SK-N-SH treated with all-trans-retinoic acid at 6 μM for 48 hours (cell line): ENCODE measurements around the gene PDAP1.

Experiments
- ATAC-seq: fragments of 200-7000 bp; cut with Tn5 transposase; 3 replicates; pipeline ENCODE4 v1.9.1; 2020; ENCODE audit warnings: mild to moderate bottlenecking, moderate library complexity
- BACH2 ChIP-seq: fragments of 250-450 bp; sonication (Bioruptor Pico); IDR thresholded peaks from 2 replicates; pipeline ENCODE4 v1.9.0; 2021; ENCODE audit warnings: mild to moderate bottlenecking, borderline replicate concordance
- CSDC2 ChIP-seq: fragments of 250-450 bp; sonication (Bioruptor Pico); IDR thresholded peaks from 2 replicates; pipeline ENCODE4 v1.5.0; 2020; ENCODE audit warnings: mild to moderate bottlenecking, moderate library complexity
- ESRRG ChIP-seq: fragments of 250-450 bp; sonication (Bioruptor Pico); IDR thresholded peaks from 2 replicates; pipeline ENCODE4 v1.6.1; 2021; ENCODE audit warnings: mild to moderate bottlenecking
- GLIS3 ChIP-seq: fragments of 250-450 bp; sonication (Bioruptor Pico); IDR thresholded peaks from 2 replicates; pipeline ENCODE4 v1.5.0; 2020; ENCODE audit warnings: mild to moderate bottlenecking, moderate library complexity
- ISL1 ChIP-seq: fragments of 250-450 bp; sonication (Bioruptor Pico); IDR thresholded peaks from 2 replicates; pipeline ENCODE4 v2.1.2; 2022; ENCODE audit warnings: mild to moderate bottlenecking, moderate library complexity
- OSR1 ChIP-seq: fragments of 250-450 bp; sonication (Bioruptor Pico); IDR thresholded peaks from 2 replicates; pipeline ENCODE4 v1.8.0; 2022; ENCODE audit warnings: moderate library complexity, mild to moderate bottlenecking, inconsistent platforms
- PPARA ChIP-seq: fragments of 250-450 bp; sonication (Bioruptor Pico); IDR thresholded peaks from 2 replicates; pipeline ENCODE4 v1.5.0; 2020; ENCODE audit warnings: mild to moderate bottlenecking, borderline replicate concordance
- RARB ChIP-seq: fragments of 250-450 bp; sonication (Bioruptor Pico); IDR thresholded peaks from 2 replicates; pipeline ENCODE4 v1.8.0; 2021; ENCODE audit warnings: mild to moderate bottlenecking, moderate library complexity
- SNAI2 ChIP-seq: fragments of 250-450 bp; sonication (Bioruptor Pico); IDR thresholded peaks from 2 replicates; pipeline ENCODE4 v1.5.0; 2020; ENCODE audit warnings: mild to moderate bottlenecking, moderate library complexity
- TCF4 ChIP-seq: fragments of 250-450 bp; sonication (Bioruptor Pico); IDR thresholded peaks from 2 replicates; pipeline ENCODE4 v1.8.0; 2021; ENCODE audit warnings: mild to moderate bottlenecking, moderate library complexity, borderline replicate concordance
- TOX ChIP-seq: fragments of 250-450 bp; sonication (Bioruptor Pico); IDR thresholded peaks from 2 replicates; pipeline ENCODE4 v1.8.0; 2021; ENCODE audit warnings: mild to moderate bottlenecking, moderate library complexity, borderline replicate concordance
- TSHZ2 ChIP-seq: fragments of 250-450 bp; sonication (Bioruptor Pico); IDR thresholded peaks from 2 replicates; pipeline ENCODE4 v1.5.0; 2020; ENCODE audit warnings: mild to moderate bottlenecking, moderate library complexity
- ZC3H10 ChIP-seq: fragments of 250-450 bp; sonication (Bioruptor Pico); IDR thresholded peaks from 2 replicates; pipeline ENCODE4 v1.5.1; 2021; ENCODE audit warnings: mild to moderate bottlenecking, moderate library complexity
- ZFP3 ChIP-seq: fragments of 250-450 bp; sonication (Bioruptor Pico); IDR thresholded peaks from 2 replicates; pipeline ENCODE4 v1.5.0; 2020; ENCODE audit warnings: mild to moderate bottlenecking, moderate library complexity
- ZFP30 ChIP-seq: fragments of 450-650 bp; formaldehyde crosslinking; IDR thresholded peaks from 2 replicates; pipeline ENCODE4 v1.5.0; 2022; ENCODE audit warnings: mild to moderate bottlenecking, moderate library complexity
- ZNF565 ChIP-seq: fragments of 450-650 bp; formaldehyde crosslinking; conservative IDR thresholded peaks from 2 replicates; pipeline ENCODE4 v1.5.0; 2020; ENCODE audit warnings: low read depth, mild to moderate bottlenecking, moderate library complexity
- ZNF70 ChIP-seq: fragments of 450-650 bp; formaldehyde crosslinking; IDR thresholded peaks from 2 replicates; pipeline ENCODE4 v1.5.0; 2020; ENCODE audit warnings: mild to moderate bottlenecking, moderate library complexity
- ZNF8 ChIP-seq: fragments of 450-650 bp; formaldehyde crosslinking; IDR thresholded peaks from 2 replicates; pipeline ENCODE4 v1.5.0; 2020; ENCODE audit warnings: mild to moderate bottlenecking, moderate library complexity
- TF ChIP-seq, protein P1 (sequence below): fragments of 250-450 bp; sonication (Bioruptor Pico); IDR thresholded peaks from 2 replicates; pipeline ENCODE4 v1.8.0; 2020; ENCODE audit warnings: mild to moderate bottlenecking, moderate library complexity, borderline replicate concordance
- TF ChIP-seq, protein P2 (sequence below): fragments of 250-450 bp; sonication (Bioruptor Pico); IDR thresholded peaks from 2 replicates; pipeline ENCODE4 v1.5.1; 2021; ENCODE audit warnings: mild to moderate bottlenecking, moderate library complexity
- TF ChIP-seq, protein P3 (sequence below): fragments of 250-450 bp; sonication (Bioruptor Pico); IDR thresholded peaks from 2 replicates; pipeline ENCODE4 v1.8.0; 2021; ENCODE audit warnings: low read depth, mild to moderate bottlenecking, moderate library complexity, borderline replicate concordance
- TF ChIP-seq, protein P4 (sequence below): fragments of 250-450 bp; sonication (Bioruptor Pico); IDR thresholded peaks from 2 replicates; pipeline ENCODE4 v1.5.1; 2020; ENCODE audit warnings: low read depth, mild to moderate bottlenecking, moderate library complexity

The PDAP1 gene

DNA sequence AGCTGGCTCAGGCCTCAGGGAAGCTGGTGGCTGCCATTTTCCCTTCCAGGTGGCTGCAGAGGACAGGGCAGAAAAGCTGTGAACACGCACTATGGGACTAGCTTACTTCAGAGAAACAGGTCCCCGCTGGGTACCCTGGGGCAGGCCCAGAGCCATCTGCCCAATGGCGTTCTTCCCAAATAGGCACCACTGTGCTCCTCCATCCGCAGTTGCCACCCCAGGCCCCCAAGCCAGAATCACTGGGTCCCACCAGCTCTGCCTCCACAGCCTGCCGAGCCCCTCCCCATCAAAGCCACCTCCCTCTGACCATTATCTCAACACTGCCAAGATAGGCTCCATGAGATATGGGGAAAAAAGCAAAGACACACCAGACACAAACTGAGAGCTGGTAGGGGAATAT lies 11.8 kb upstream of the PDAP1 start:
- no peak for ATAC-seq
- TF ChIP-seq ZNF565: no peak
- no peak for TF ChIP-seq BACH2
- no peak for TF ChIP-seq CSDC2 (CRISPR knock-in tag)
- no peak for TF ChIP-seq TSHZ2 (CRISPR knock-in tag)
- TF ChIP-seq TCF4 (CRISPR knock-in tag): no peak
- TF ChIP-seq, protein P1, sequence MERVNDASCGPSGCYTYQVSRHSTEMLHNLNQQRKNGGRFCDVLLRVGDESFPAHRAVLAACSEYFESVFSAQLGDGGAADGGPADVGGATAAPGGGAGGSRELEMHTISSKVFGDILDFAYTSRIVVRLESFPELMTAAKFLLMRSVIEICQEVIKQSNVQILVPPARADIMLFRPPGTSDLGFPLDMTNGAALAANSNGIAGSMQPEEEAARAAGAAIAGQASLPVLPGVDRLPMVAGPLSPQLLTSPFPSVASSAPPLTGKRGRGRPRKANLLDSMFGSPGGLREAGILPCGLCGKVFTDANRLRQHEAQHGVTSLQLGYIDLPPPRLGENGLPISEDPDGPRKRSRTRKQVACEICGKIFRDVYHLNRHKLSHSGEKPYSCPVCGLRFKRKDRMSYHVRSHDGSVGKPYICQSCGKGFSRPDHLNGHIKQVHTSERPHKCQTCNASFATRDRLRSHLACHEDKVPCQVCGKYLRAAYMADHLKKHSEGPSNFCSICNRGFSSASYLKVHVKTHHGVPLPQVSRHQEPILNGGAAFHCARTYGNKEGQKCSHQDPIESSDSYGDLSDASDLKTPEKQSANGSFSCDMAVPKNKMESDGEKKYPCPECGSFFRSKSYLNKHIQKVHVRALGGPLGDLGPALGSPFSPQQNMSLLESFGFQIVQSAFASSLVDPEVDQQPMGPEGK (CRISPR knock-in tag): no peak
- TF ChIP-seq ZFP30 (CRISPR knock-in tag): no peak
- TF ChIP-seq ZNF70 (CRISPR knock-in tag): no peak
- TF ChIP-seq, protein P2, sequence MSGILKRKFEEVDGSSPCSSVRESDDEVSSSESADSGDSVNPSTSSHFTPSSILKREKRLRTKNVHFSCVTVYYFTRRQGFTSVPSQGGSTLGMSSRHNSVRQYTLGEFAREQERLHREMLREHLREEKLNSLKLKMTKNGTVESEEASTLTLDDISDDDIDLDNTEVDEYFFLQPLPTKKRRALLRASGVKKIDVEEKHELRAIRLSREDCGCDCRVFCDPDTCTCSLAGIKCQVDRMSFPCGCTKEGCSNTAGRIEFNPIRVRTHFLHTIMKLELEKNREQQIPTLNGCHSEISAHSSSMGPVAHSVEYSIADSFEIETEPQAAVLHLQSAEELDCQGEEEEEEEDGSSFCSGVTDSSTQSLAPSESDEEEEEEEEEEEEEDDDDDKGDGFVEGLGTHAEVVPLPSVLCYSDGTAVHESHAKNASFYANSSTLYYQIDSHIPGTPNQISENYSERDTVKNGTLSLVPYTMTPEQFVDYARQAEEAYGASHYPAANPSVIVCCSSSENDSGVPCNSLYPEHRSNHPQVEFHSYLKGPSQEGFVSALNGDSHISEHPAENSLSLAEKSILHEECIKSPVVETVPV (CRISPR knock-in tag): no peak
- no peak for TF ChIP-seq ZC3H10 (CRISPR knock-in tag)
- TF ChIP-seq ESRRG (CRISPR knock-in tag): no peak
- TF ChIP-seq, protein P3, sequence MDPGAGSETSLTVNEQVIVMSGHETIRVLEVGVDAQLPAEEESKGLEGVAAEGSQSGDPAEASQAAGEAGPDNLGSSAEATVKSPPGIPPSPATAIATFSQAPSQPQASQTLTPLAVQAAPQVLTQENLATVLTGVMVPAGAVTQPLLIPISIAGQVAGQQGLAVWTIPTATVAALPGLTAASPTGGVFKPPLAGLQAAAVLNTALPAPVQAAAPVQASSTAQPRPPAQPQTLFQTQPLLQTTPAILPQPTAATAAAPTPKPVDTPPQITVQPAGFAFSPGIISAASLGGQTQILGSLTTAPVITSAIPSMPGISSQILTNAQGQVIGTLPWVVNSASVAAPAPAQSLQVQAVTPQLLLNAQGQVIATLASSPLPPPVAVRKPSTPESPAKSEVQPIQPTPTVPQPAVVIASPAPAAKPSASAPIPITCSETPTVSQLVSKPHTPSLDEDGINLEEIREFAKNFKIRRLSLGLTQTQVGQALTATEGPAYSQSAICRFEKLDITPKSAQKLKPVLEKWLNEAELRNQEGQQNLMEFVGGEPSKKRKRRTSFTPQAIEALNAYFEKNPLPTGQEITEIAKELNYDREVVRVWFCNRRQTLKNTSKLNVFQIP (CRISPR knock-in tag): no peak
- TF ChIP-seq OSR1 (CRISPR knock-in tag): no peak

GRCh38 chr7:99419323-99420021 lies 11.1 kb upstream of the PDAP1 start:
- TF ChIP-seq SNAI2 (CRISPR knock-in tag) (no peak), TOX (CRISPR knock-in tag) (no peak), CSDC2 (CRISPR knock-in tag) (no peak), RARB (CRISPR knock-in tag) (no peak), ZC3H10 (CRISPR knock-in tag) (no peak), ZFP3 (CRISPR knock-in tag) (no peak), ESRRG (CRISPR knock-in tag) (no peak), GLIS3 (CRISPR knock-in tag) (no peak), PPARA (CRISPR knock-in tag) (no peak), ISL1 (no peak), ZFP30 (CRISPR knock-in tag) (no peak), ZNF70 (CRISPR knock-in tag) (no peak), ZNF8 (no peak), ZNF565 (no peak), TCF4 (CRISPR knock-in tag) (no peak), BACH2 (no peak)
- TF ChIP-seq, protein P4, sequence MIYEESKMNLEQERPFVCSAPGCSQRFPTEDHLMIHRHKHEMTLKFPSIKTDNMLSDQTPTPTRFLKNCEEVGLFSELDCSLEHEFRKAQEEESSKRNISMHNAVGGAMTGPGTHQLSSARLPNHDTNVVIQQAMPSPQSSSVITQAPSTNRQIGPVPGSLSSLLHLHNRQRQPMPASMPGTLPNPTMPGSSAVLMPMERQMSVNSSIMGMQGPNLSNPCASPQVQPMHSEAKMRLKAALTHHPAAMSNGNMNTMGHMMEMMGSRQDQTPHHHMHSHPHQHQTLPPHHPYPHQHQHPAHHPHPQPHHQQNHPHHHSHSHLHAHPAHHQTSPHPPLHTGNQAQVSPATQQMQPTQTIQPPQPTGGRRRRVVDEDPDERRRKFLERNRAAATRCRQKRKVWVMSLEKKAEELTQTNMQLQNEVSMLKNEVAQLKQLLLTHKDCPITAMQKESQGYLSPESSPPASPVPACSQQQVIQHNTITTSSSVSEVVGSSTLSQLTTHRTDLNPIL (CRISPR knock-in tag): no peak
- ATAC-seq: no peak

- no peak for ATAC-seq
- TF ChIP-seq TSHZ2 (CRISPR knock-in tag) (no peak), ZC3H10 (CRISPR knock-in tag) (no peak), RARB (CRISPR knock-in tag) (no peak), SNAI2 (CRISPR knock-in tag) (no peak), ZNF70 (CRISPR knock-in tag) (no peak), ESRRG (CRISPR knock-in tag) (no peak), OSR1 (CRISPR knock-in tag) (no peak), ZNF8 (no peak), CSDC2 (CRISPR knock-in tag) (no peak), ISL1 (no peak)
- TF ChIP-seq, protein P1 (CRISPR knock-in tag): no peak
Observed at GRCh38 chr7:99418260-99418659, 9.9 kb upstream of the PDAP1 start.
